ENCODE data around the gene MAMDC4. TPM values are rescaled to one million over a fixed set of nuclear protein-coding genes. Genes with fewer than 3 reads are reported as not detected.

The MAMDC4 gene
- total and polyA plus RNA-seq, 2 of the 13 experiments (the other 11 are each of a cell fraction or from before 2014, with no cell fraction given), result 6.0 to 6.8 TPM

DNA sequence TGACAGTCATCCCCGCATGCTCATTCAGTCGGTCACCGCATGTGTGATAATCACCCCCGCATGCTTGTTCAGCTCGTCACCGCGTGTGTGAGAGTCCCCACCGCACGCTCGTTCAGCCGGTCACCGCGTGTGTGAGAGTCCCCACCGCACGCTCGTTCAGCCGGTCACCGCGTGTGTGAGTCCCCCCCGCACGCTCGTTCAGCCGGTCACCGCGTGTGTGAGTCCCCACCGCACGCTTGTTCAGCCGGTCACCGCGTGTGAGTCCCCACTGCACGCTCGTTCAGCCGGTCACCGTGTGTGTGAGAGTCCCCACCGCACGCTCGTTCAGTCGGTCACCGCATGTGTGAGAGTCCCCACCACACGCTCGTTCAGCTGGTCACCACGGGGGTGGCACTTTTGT lies 37.7 kb downstream of the MAMDC4 start:
- Histone ChIP-seq H2AFZ (ENCODE audit: low read length) (no peak overlapping the region), H3K4me2 (ENCODE audit: low read depth, low read length) (no peak overlapping the region), H3K79me2 (ENCODE audit: insufficient read depth, low read length) (peaks cover 71% of the 10 kb centered on the region), H3K27ac (ENCODE audit: extremely low read length, insufficient read depth, low read length) (no peak overlapping the region), H3K27me3 (ENCODE audit: control insufficient read depth in 1 of 2, insufficient read depth in 2 of 2, low read length in 2 of 2) (no peaks in the 10 kb centered on the region), H3K36me3 (replicated peaks in 1 of 2; ENCODE audit: control insufficient read depth in 1 of 2, insufficient read depth in 2 of 2, low read length in 2 of 2) (peaks cover 1 to 22% of the 10 kb centered on the region in 2 experiments; a peak in 4 of 5 replicates), H3K9ac (ENCODE audit: insufficient read depth, low read depth, low read length) (no peak overlapping the region), H3K4me1 (ENCODE audit: insufficient read depth, low read length) (peaks cover 23% of the 10 kb centered on the region), H4K20me1 (ENCODE audit: insufficient read depth, low read length) (0 out of 2 replicates have a peak, but pooled peaks cover 10% of the 10 kb centered on the region), H3K4me3 (replicated peaks in 1 of 3; ENCODE audit: insufficient read depth in 1 of 3, low read depth in 2 of 3, low read length in 3 of 3) (no peak overlapping the region), H3K9me3 (ENCODE audit: low read length) (no peaks in the 10 kb centered on the region)
- ATAC-seq (no peak), DNase-seq (ENCODE audit: low spot score) (no peak), FAIRE-seq (no peak)
- no TSS peak for BruUV-seq (replicated peaks)
- POLR2A ChIA-PET, result no interaction called here
- TF ChIP-seq AGO2 (optimal IDR thresholded peaks at IDR 0.05; ENCODE audit: low read depth, low read length) (peak; percentile 41), CBX1 (IDR thresholded peaks at IDR 0.05; ENCODE audit: low read depth) (no peak), FOXA1 (IDR thresholded peaks at IDR 0.05) (no peak), FOXA1 (CRISPR knock-in tag; IDR thresholded peaks at IDR 0.05) (no peak), DRAP1 (CRISPR knock-in tag; IDR thresholded peaks at IDR 0.05) (no peak), ZNF614 (CRISPR knock-in tag; IDR thresholded peaks at IDR 0.05; ENCODE audit: borderline replicate concordance) (no peak), RBFOX2 (IDR thresholded peaks at IDR 0.05; ENCODE audit: low read depth, low read length) (0 out of 2 replicates have a peak, but pooled peaks have one; percentile 44), ZNF230 (CRISPR knock-in tag; IDR thresholded peaks at IDR 0.05) (no peak), ZNF44 (CRISPR knock-in tag; IDR thresholded peaks at IDR 0.05) (no peak), ADNP (CRISPR knock-in tag; IDR thresholded peaks at IDR 0.05) (no peak), SNAI1 (CRISPR knock-in tag; IDR thresholded peaks at IDR 0.05; ENCODE audit: borderline replicate concordance) (no peak), ZSCAN21 (CRISPR knock-in tag; IDR thresholded peaks at IDR 0.05; ENCODE audit: borderline replicate concordance) (no peak)
- WGBS (ENCODE audit: low lambda C conversion rate), result 95% methylated on average over 42 of the region's 42 CpGs
- in situ Hi-C loops (cut with HindIII; ENCODE audit: extremely low pct_ligation_motif_present, low pct_unique_long_range_greater_than_20kb), result no loop called here
- intact Hi-C loops (cut with micrococcal nuclease; ENCODE audit: unreplicated experiment), result loop anchor here (5.0 to 10.0 kb wide), 2 partner anchors 47 to 105 kb away; no protein-coding TSS in a partner anchor
- CTCF ChIA-PET (ENCODE audit: low intra/inter-chr PET ratio, low total read pairs), result no interaction called here
